Natural killer cell (primary cell): ENCODE data around the gene HNRNPR. TPM values are rescaled to one million over a fixed set of nuclear protein-coding genes. Genes with fewer than 3 reads are reported as not detected.
"Not testable (repeated sequence)": the region's sequence is repeated elsewhere in the genome, so short reads cannot be mapped to it uniquely, and the experiment has no call there.

Experiments
- ATAC-seq, 3 donors: fragments of 150-1000 bp in 2 of 3; fragments of 200-7000 bp in 1 of 3; cut with Tn5 transposase; 1 replicate in 1 of 3; 2 replicates in 2 of 3; pipeline ENCODE4 v1.10.0; 2021; ENCODE audit warnings: mild to moderate bottlenecking in 2 of 3, moderate library complexity in 2 of 3
- DNase-seq, 2 donors: peaks; one replicate each; pipeline versions ENCODE4 v3.0.0 to v3.0.0-alpha.2; 2013 to 2021; ENCODE audit warnings: mixed read lengths in 1 of 2
- H3K27ac ChIP-seq: one replicate; pipeline ENCODE4 v1.5.1; 2013; ENCODE audit warnings: mild to moderate bottlenecking, low read length
- H3K27me3 ChIP-seq: one replicate; pipeline ENCODE4 v1.6.1; 2013; ENCODE audit warnings: low read length; ENCODE audit not compliant: control insufficient read depth, insufficient read depth
- H3K36me3 ChIP-seq: one replicate; pipeline ENCODE4 v1.6.1; 2013; ENCODE audit warnings: low read length; ENCODE audit not compliant: control insufficient read depth, insufficient read depth
- H3K4me1 ChIP-seq: one replicate; pipeline ENCODE4 v1.6.1; 2013; ENCODE audit warnings: low read length; ENCODE audit not compliant: control insufficient read depth, insufficient read depth
- H3K4me3 ChIP-seq: one replicate; pipeline ENCODE4 v1.5.1; 2013; ENCODE audit warnings: low read length
- H3K9me3 ChIP-seq: one replicate; pipeline ENCODE4 v1.6.1; 2013; ENCODE audit warnings: low read length; ENCODE audit not compliant: control insufficient read depth, insufficient read depth
- H3K27ac Mint-ChIP-seq, 2 donors: one replicate each; pipeline ENCODE4 v1.8.0; 2022; ENCODE audit warnings: mild to moderate bottlenecking in 2 of 2, mixed read lengths in 2 of 2, moderate library complexity in 1 of 2
- H3K27me3 Mint-ChIP-seq, 2 donors: one replicate each; pipeline ENCODE4 v1.8.0; 2022; ENCODE audit warnings: low read depth in 2 of 2, mixed read lengths in 2 of 2
- H3K36me3 Mint-ChIP-seq: one replicate; pipeline ENCODE4 v1.8.0; 2022; ENCODE audit warnings: mixed read lengths
- H3K4me1 Mint-ChIP-seq, 2 donors: one replicate each; pipeline ENCODE4 v1.8.0; 2022; ENCODE audit warnings: mixed read lengths in 2 of 2
- H3K4me3 Mint-ChIP-seq: one replicate; pipeline ENCODE4 v1.8.0; 2022; ENCODE audit warnings: mild to moderate bottlenecking, moderate library complexity, mixed read lengths
- H3K9me3 Mint-ChIP-seq, 2 donors: one replicate each; pipeline ENCODE4 v1.8.0; 2022; ENCODE audit warnings: mixed read lengths in 2 of 2
- CTCF ChIP-seq: fragments of 200-600 bp; IDR thresholded peaks from one replicate; pipeline ENCODE4 v1.8.0; 2022; ENCODE audit warnings: antibody characterized with exemption
- WGBS: methylation state at CpG from one replicate; pipeline ENCODE4 v1.1.7; 2013; ENCODE audit warnings: missing lambda C conversion rate; ENCODE audit not compliant: insufficient coverage; 5-methylcytosine and 5-hydroxymethylcytosine counted together
- intact Hi-C: fragments of 100-400 bp; cut with micrococcal nuclease; formaldehyde crosslinking; loops from one replicate; pipeline ENCODE4 v1.14.2; 2022
- total RNA-seq, 4 donors: library from RNA; stranded (reverse); fragments of 120-200 nt in 1 of 4; gene quantifications; one replicate each; pipeline versions ENCODE4 v1.2.3 to v1.2.4, GENCODE V29; 2013 to 2022

The HNRNPR gene
- total RNA-seq, 3 donors from 2014 or later (not counting 1 experiment from before 2014, with no cell fraction given) = 126 to 134 (median 128) TPM

- Histone ChIP-seq H3K36me3 (no peaks in the 10 kb centered on the region), H3K27ac (no peak overlapping the region), H3K4me1 (no peaks in the 10 kb centered on the region), H3K4me3 (no peak overlapping the region), H3K9me3 (no peaks in the 10 kb centered on the region), H3K27me3 (no peaks in the 10 kb centered on the region)
- WGBS = 73% methylated on average over 4 of the region's 5 CpGs
- Mint-ChIP-seq H3K27me3 (no peaks in the 10 kb centered on the region), H3K27ac (no peak overlapping the region), H3K4me1 (no peaks in the 10 kb centered on the region), H3K9me3 (no peaks in the 10 kb centered on the region), H3K4me3 (no peak overlapping the region), H3K36me3 (no peaks in the 10 kb centered on the region)
- no peak for TF ChIP-seq CTCF
- intact Hi-C loops = no loop called here
- ATAC-seq (no peak), DNase-seq (no peak)
These were observed 36.6 kb upstream of the HNRNPR start for GRCh38 chr1:23380719-23381118.

GRCh38 chr1:23380236-23380635, 36.2 kb upstream of the HNRNPR start:
- H3K36me3 ChIP-seq, H3K4me1 ChIP-seq, intact Hi-C loops, DNase-seq, H3K9me3 ChIP-seq, H3K4me3 Mint-ChIP-seq, H3K36me3 Mint-ChIP-seq, H3K4me1 Mint-ChIP-seq, H3K27ac Mint-ChIP-seq, ATAC-seq, H3K9me3 Mint-ChIP-seq, H3K27me3 ChIP-seq, H3K4me3 ChIP-seq, H3K27ac ChIP-seq, H3K27me3 Mint-ChIP-seq: not testable (repeated sequence)
- 87% methylated on average over 4 of the region's 4 CpGs for WGBS

GRCh38 chr1:23376890-23377811, 33.1 kb upstream of the HNRNPR start:
- no peak for TF ChIP-seq CTCF
- WGBS = 95% methylated on average over 19 of the region's 19 CpGs
- Mint-ChIP-seq H3K36me3 (no peaks in the 10 kb centered on the region), H3K27me3 (no peaks in the 10 kb centered on the region), H3K4me1 (no peaks in the 10 kb centered on the region), H3K27ac (no peak overlapping the region), H3K9me3 (no peaks in the 10 kb centered on the region), H3K4me3 (no peak overlapping the region)
- no peaks in the 10 kb centered on the region for H3K27me3 ChIP-seq
- intact Hi-C loops = no loop called here
- ATAC-seq (no peak), DNase-seq (no peak)
- H3K4me1 ChIP-seq = no peaks in the 10 kb centered on the region
- no peaks in the 10 kb centered on the region for H3K36me3 ChIP-seq
- no peak overlapping the region for H3K27ac ChIP-seq
- no peak overlapping the region for H3K4me3 ChIP-seq
- H3K9me3 ChIP-seq = no peaks in the 10 kb centered on the region

GRCh38 chr1:23374079-23374735, 30.1 kb upstream of the HNRNPR start:
- ATAC-seq, H3K27me3 ChIP-seq, H3K4me3 ChIP-seq, H3K27ac Mint-ChIP-seq, DNase-seq, H3K36me3 Mint-ChIP-seq, H3K9me3 ChIP-seq, H3K9me3 Mint-ChIP-seq, H3K27ac ChIP-seq, H3K4me1 ChIP-seq, H3K36me3 ChIP-seq, H3K4me3 Mint-ChIP-seq, intact Hi-C loops, H3K27me3 Mint-ChIP-seq: not testable (repeated sequence)
- 87% methylated on average over 12 of the region's 12 CpGs for WGBS
- peaks cover 12 to 17% of the 10 kb centered on the region in 2 donors for H3K4me1 Mint-ChIP-seq
